8988T (cell line): ENCODE measurements around the gene TMEM238L.

ENCODE experiments used
- DNase-seq: peaks from one replicate; pipeline ENCODE4 v3.0.0; 2011

Gene TMEM238L

DNA sequence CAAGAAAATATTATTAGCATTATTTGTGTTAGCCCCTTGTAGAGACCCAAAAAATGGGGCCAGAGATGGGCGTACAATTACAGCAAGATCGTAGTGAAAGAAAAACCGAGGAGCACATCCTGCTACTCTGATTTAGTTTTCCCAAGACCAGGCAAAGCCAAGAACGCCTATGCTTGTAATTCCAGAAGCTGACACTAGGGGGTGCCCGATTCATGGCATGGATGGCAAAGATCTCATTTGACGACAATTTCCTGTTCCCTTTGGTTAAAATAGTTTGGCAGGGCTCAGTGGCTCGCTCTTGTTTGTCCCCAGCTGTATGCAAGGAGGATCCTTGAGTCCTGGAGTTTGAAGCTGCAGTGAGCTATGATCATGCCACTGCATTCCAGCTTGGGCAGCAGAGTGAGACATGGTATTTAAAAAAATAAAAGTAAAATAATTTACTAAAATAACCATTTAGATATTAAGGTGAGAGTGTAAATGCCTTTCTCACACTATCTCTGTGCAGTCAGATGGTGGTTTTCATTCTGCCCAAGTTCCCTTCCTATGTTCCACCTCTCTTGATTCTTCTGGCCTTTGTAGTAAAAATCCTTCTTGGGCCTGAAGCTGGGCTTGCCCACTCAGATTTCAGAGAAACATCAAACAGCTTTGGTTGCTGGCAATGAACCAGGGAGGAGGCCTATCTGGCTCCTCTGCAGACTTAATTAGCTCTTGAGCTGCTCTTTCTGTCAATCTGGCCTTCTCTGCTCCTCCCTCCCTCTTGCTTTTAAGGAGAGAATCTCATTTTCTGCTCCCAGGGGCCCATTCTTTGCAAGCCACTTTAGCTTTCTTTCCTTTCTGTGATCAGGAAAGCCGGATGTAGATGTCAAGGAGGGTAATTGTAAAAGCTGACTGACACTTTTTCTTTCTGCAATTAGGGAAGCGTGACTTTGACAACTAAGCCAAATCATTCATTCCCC lies 31.2 kb downstream of the TMEM238L start:
- no peak for DNase-seq

DNA sequence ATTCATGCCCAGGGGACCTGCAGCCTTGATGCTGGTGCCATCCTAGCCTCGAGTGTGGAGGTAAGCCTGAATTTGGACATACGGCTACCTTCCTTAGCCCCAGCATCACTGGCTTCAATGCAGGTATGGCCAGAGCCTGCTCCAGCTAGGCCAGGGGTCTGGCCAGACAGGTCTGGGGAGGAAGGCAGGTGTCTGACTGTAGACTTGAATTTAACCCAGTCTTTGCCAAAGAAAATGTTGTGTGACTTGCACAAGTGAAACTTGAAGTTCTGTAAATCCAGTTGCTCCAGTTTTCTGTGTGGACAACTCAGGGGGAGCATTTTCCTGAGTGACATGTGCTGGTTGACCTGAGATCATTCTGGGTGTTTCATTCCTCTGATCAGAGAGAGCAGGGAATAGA lies 32.8 kb downstream of the TMEM238L start:
- no peak for DNase-seq

- no peak for DNase-seq
Measured at GRCh38 chr17:10769840-10770239, 34.1 kb downstream of the TMEM238L start.

DNA sequence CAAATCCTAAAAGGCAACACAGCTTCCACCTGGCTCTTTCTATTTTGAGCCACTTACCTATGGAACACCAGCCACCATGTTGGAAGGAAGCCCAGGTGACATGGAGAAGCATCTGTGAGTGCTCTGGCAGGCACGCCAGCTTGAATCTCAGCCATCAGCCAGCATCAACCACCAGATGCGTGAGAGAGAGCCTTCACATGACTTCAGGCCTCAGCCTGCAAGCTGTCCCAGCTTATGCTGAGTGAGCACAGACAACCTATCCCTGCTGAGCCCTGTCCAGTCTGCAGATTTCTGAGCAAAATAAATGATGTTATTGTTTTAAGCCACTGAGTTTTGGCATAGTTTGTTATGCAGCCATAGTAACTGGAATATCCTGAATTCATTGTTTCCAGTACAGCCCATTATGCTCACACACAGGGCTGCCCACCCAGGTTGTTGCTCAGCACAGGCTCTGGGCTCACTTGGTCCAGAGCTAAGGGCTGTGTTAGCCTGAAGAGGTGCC lies 35.1 kb downstream of the TMEM238L start:
- DNase-seq: no peak

GRCh38 chr17:10767232-10767631 lies 36.7 kb downstream of the TMEM238L start:
- no peak for DNase-seq

DNA sequence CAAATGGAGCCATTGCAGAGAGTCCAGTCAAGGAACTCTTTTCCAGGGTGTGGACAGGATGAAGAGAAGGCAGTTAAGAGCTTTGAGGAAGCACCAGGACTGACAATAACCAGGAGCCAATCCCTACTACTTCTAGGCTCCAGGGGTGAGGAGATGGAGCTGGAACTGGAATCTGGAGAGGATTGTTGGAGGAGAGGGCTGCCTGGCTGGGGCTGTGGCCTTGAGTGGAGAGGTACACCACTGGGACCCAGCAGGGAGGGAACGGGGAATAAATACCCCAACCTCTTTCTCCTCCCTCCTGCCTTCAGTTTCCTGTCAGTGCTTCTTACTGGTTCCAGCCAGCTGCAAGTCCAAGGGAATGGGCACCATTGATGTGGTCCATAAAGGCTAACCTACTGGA lies 41.9 kb downstream of the TMEM238L start:
- no peak for DNase-seq

- no peak for DNase-seq
Measured at GRCh38 chr17:10761281-10761680, 42.6 kb downstream of the TMEM238L start.

DNA sequence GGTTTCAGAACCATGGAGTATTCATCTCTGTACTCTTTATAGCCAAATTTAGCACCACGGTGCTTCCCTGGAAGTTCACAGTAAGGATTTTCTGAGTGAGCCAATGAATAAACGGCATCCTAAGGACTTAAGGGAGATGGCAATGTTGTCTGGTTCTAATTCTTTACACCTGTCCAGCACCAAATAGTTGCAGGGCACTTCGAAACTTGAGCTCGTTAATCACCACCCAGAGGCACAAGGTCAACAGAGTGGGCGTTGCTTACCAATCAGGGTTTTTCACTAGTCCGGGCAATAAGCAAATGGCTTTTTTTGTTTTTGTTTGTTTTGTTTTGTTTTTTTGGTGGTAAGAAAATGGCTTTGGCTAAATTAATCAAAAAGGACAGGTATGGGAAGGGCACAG lies 45.8 kb downstream of the TMEM238L start:
- DNase-seq: no peak

- no peak for DNase-seq
Measured at GRCh38 chr17:10757647-10758046, 46.3 kb downstream of the TMEM238L start.

DNA sequence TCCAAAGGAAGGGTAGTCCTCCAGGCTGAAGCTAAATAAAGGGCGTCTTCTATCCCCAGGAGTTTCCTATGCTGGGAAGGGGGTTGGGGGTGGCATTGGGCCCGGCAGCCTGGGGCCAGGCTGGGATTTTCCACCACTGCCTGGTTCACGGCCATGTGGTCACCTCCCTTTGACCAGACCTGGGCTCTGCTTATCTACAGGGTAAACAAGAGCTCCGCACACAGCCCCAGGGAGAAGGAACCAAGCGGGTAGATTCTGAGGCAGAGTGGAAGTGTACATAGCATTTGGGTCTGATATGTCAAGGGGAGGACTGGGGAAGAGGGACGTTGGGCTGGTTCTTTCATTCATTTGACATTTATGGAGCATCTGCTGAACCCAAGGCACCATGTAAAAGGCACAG lies 46.8 kb downstream of the TMEM238L start:
- no peak for DNase-seq

- DNase-seq: no peak
Measured at GRCh38 chr17:10756619-10757018, 47.3 kb downstream of the TMEM238L start.

GRCh38 chr17:10756185-10756584 lies 47.7 kb downstream of the TMEM238L start:
- DNase-seq: no peak

- DNase-seq: no peak
Measured at GRCh38 chr17:10755592-10756127, 48.2 kb downstream of the TMEM238L start.

GRCh38 chr17:10754861-10755591 lies 48.9 kb downstream of the TMEM238L start:
- no peak for DNase-seq

GRCh38 chr17:10754109-10754508 lies 49.8 kb downstream of the TMEM238L start:
- DNase-seq: peak; percentile 41

DNA sequence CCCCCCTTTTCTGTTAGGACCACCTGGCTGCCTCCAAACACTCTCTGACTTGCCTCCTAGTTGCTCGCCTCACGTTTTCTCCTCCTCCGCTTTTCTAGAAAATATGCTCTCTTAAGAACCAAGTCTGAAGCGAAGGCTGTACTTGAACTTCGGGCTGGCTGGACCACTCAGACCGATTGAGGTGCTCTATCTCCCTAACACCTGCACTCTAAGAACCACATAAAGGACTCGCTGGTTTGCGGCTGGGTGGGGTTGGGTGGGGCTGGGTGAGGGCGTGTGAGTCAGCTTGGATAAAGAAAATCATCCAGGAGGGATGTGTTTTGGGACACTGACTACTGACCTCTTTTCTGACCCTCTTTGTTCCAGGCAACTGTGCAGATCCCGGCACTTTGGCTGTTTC lies 51.2 kb downstream of the TMEM238L start:
- no peak for DNase-seq

DNA sequence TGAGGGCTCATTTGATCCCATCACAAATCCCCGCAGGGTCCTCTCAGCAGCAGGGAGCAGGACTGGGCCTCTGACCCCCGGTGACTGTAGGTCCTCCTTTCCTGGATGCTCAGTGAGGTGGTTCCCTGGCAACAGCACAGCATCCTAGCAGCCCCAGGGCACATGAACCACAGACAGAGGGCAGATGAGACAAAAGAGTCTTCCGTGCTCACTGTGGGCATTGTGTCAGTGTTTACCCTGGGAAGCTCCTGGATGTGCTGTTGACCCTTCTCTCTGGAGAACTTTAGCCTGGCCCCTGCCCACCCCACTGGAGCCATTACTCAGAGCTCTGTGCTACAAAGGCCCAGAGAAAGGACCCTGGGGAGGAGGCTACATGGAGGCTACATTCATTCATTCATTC lies 52.3 kb downstream of the TMEM238L start:
- no peak for DNase-seq

GRCh38 chr17:10750210-10750609 lies 53.7 kb downstream of the TMEM238L start:
- DNase-seq: no peak

DNA sequence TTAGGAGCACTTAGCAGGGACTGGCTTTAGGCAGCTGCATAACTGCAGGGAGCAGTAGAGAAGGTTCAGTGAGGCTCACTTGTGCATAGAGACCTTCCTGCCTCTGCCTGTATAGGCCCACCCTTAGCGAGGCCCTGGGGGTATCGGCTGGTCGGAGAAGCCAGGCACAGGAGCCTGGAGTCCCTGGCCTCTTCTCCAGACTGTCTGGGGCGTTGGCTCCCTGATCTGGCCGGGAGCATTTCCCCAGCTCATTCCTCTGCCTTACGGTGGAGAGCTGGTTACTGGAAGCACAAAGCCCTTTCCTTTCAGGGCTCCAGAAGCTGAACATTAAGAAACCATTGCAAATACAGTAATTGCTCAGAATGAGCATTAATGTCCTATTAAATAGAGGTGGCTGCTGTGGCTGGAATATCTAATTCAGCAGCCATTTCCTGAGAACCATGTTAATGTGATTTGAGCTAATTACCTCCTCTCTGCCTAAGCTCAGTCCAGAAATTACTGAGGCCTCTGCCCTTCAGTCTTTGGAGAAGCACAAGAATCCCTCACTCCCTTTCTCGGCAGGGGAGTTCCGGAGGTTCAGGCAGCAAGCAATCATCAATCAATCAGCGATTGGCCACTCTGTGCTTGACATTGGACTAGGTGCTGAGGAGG lies 55.2 kb downstream of the TMEM238L start:
- no peak for DNase-seq

DNA sequence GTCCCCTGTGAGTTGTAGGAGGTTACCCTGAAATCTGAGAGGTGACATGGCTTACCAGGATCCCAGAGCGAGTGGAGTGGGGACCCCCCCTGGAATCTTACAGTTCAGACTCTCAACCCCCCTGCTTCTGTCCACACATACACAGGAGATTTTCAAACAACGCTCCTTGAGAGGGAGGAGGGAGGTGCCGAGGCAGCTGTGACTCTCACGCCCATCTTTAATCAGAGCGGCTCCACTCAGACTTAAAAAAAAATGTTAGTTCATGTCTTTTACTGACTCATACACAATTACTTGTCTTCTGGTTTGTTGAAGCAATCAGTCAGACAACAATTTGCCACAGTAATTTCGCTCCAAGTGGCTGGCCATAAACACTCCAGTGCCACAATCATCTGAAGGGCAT lies 58.7 kb downstream of the TMEM238L start:
- no peak for DNase-seq
